IPS-18a (cell line): Measurements from ENCODE around the gene TRMT2A.
"Not testable (repeated sequence)": the region's sequence is repeated elsewhere in the genome, so short reads cannot be mapped to it uniquely, and the experiment has no call there.

Experiments
- H3K27ac ChIP-seq: one replicate; pipeline ENCODE4 v1.5.1; 2013; ENCODE audit warnings: low read length
- H3K27me3 ChIP-seq: one replicate; pipeline ENCODE4 v1.6.1; 2013; ENCODE audit warnings: mild to moderate bottlenecking, low read length; ENCODE audit not compliant: control insufficient read depth, insufficient read depth
- H3K36me3 ChIP-seq: one replicate; pipeline ENCODE4 v1.6.1; 2013; ENCODE audit warnings: low read depth, low read length; ENCODE audit not compliant: control insufficient read depth
- H3K4me1 ChIP-seq: one replicate; pipeline ENCODE4 v1.6.1; 2013; ENCODE audit warnings: low read depth, low read length; ENCODE audit not compliant: control insufficient read depth
- H3K4me3 ChIP-seq: one replicate; pipeline ENCODE4 v1.5.1; 2013; ENCODE audit warnings: low read length
- H3K9ac ChIP-seq: one replicate; pipeline ENCODE4 v1.6.1; 2013; ENCODE audit warnings: mild to moderate bottlenecking, low read length, moderate library complexity
- H3K9me3 ChIP-seq: one replicate; pipeline ENCODE4 v1.6.1; 2013; ENCODE audit warnings: low read depth, low read length; ENCODE audit not compliant: control insufficient read depth

Gene TRMT2A

DNA sequence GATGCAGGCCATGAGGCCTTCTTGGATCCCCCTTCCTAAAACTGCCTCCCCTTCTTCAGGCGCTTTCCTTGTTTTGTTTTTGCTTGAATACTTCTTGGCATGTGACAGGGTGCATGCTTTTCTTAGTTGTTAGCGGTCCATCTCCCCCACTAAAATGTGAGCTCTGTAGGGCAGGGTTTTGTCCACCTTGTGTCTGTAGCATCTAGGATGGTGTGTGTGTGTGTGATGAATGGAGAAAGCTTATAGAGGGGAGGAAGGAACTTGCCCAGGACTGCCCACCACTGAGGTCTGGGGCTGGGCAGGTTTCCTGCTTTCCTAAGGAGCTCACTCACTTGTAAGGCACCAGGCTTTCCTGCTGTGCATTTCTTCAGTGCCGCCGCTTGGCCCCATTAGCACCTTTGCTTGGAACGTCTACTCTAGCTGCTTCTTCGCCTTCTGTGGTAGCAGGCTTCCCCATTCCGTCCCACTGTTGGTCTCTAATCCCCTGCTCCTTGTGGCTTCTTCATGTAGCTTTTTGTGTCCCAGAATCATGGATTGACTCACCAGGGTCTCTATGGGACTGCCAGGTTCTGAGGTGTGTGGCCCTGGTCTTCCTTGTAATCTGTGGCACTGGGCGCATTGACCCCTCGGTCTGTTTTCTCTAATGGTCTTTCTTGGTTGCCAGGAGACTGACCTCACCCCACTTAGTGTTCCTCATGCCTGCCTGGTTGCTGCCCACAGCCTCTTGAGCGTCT is 33.7 kb downstream of the TRMT2A start:
- Histone ChIP-seq H3K9me3 (no peaks in the 10 kb centered on the region), H3K4me3 (no peak overlapping the region), H3K4me1 (peaks cover 6% of the 10 kb centered on the region), H3K27ac (no peak overlapping the region), H3K36me3 (peaks cover 33% of the 10 kb centered on the region), H3K27me3 (no peaks in the 10 kb centered on the region), H3K9ac (no peak overlapping the region)

DNA sequence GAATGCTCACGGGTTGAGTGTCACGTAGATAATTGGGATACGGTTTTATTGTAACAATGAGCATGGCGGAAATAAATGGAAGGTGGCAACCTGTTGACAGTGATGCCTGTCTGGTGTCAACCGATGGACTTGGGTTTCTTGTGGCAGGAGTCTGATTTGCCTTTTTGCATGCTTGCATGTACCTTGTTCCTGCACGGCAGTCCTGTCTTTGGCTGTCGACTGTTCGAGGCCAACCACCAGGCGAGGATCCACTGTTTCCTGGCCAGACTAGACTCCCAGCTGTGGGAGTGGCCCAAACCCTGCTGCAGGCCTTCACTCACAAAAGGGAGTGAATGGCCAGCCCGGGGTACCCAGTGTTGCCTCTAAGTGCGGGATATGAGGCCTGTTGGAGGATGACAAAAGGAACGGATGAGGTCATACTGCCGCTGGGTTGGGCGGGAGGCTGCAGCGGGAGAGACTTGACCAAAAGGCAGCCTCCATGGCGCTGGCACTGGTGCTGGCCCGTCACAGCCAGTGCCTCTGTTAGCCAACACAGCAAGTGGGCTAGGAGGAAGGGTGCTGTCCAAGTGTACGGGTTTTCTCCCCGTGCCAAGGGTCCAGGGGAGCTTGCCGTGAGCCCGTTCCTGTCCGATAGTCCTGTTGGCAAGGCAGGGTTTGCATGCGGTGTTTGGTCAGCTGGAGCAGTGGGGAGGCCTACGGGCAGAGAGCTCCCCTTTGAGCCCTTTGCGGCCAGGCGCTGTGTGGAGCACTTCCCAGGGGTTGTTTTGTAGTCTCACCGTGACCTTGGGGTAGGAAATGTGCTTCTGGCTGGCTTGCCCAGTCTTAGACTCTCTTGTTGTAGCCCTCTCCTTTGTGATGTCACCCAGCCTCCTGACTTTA is 36.0 kb downstream of the TRMT2A start:
- Histone ChIP-seq H3K36me3 (peaks cover 10% of the 10 kb centered on the region), H3K27me3 (no peaks in the 10 kb centered on the region)

DNA sequence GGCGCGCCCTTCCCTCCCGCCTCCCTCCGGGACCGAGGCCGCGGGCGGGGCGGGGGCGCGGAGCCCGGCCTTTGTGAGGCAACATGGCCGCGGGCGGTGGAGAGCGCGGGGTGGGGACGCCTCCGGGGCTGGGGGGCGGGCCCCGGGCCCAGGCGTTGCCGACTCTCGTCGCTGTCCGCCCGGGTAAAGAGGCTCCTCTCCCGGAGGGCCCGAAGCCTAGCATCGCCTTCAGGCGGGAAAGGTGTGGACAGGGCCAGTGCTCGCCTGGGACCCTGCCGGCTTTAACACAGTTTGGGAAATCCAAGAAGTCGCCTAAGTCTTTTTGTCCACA is 36.6 kb downstream of the TRMT2A start:
- H3K9ac ChIP-seq, result peak overlapping the region; percentile 97
- H3K4me1 ChIP-seq, result peaks cover 6% of the 10 kb centered on the region
- peak overlapping the region; percentile 98 for H3K4me3 ChIP-seq
- no peaks in the 10 kb centered on the region for H3K27me3 ChIP-seq
- H3K27ac ChIP-seq, result peak overlapping the region; percentile 90
- H3K9me3 ChIP-seq, result no peaks in the 10 kb centered on the region
- peaks cover 4% of the 10 kb centered on the region for H3K36me3 ChIP-seq

More for the DNA sequence above, 36.0 kb downstream of the TRMT2A start:
- peak overlapping the region; percentile 90 for H3K27ac ChIP-seq
- H3K4me3 ChIP-seq, result peak overlapping the region; percentile 98
- H3K4me1 ChIP-seq, result peaks cover 6% of the 10 kb centered on the region
- H3K9ac ChIP-seq, result peak overlapping the region; percentile 97
- no peaks in the 10 kb centered on the region for H3K9me3 ChIP-seq

DNA sequence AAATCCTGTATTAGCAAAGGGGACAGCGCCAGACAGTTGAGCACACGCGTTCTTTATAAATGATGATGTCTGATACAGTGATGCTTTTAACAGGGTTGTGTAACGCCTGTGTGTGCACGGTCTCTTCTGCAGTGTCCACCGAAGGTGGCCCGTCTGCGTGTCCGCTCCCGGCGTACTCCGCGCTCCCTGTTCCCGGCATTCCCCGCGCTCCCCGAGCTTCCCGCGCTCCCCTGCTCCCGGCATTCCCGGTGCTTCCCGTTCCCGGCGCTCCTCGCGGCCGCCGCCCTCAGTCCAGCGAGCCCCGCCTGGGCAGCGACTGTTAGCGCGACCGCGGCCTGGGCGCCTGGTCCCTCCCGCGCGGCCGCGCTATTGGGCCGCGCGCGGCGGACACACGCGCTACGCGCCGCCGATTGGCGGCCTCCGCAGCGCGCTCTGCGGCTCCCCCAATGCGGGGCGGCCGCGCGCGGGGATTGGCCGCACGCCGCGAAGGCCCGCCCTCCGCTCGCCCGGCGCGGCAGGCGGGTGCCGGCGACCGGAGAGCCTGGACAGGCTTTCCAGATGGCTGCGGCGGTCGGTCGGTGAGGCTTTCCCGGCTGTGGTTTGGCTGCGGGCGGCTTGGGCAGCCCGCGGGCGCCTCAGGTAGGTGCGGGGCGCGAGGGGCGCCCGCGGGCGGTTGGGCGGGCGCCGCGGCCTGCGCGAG is 37.1 kb downstream of the TRMT2A start, which contains the start of gene DGCR8:
DGCR8 (plus strand) TSS at position 497 of the 700 bp plus-strand sequence. CDS start 5,723 bp downstream, outside the sequence.
- Histone ChIP-seq H3K4me1 (peaks cover 6% of the 10 kb centered on the region), H3K27me3 (no peaks in the 10 kb centered on the region), H3K36me3 (peaks cover 3% of the 10 kb centered on the region), H3K4me3 (peak within 1 kb of the TSS; percentile 98), H3K9me3 (no peaks in the 10 kb centered on the region), H3K9ac (peak within 1 kb of the TSS; percentile 97), H3K27ac (peak within 1 kb of the TSS; percentile 93)

DNA sequence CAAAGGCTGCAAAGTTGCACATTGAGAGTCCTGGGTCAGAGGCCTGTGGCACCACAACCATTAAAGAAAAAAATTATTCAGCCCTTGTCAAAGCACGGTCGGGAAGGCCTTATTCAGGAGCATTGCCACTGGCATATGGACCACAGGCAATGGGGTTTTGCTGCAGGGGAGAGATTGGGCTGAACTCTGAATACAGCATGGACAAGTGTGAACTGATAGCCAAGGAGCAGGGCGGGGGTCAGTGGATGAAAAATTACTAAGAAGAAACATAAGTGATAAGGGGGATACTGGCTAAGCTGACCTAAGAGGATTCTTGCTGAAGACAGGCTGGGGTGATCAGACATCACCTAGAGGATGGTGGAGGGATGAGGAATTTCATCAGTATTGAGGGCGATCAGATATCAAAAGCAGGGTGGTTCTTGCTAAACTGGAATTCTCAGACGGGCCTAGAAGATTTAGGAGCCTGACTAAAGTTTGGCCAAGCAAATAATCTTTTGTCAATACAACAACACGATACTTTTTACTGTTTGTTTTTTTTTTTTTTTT is 40.3 kb downstream of the TRMT2A start:
- H3K4me1 ChIP-seq, result peaks cover 5% of the 10 kb centered on the region
- no peaks in the 10 kb centered on the region for H3K27me3 ChIP-seq
- peaks cover 2% of the 10 kb centered on the region for H3K36me3 ChIP-seq
- no peak overlapping the region for H3K9ac ChIP-seq
- H3K27ac ChIP-seq, result no peak overlapping the region
- H3K4me3 ChIP-seq, result no peak overlapping the region
- H3K9me3 ChIP-seq, result no peaks in the 10 kb centered on the region

DNA sequence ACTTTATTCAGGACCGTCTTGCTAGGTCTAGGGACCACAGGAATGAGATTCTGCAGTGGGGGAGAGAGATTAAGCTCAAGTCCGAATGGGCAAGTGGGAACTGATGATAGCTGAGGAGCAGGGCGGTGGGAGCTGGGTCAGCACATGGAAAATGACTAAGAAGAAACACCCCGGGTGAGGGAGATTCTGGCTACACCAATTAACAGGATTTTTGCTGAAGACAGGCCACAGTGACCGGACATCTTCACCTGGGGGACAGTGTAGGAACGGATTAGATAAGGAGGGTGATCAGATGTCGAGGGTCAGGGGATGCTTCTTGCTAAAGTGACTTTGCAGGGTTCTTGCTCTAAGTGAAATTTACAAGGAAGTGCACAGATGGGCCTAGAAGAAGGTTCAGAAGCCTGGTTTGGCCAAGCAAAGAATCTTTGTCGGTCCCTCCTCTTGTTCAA is 45.5 kb downstream of the TRMT2A start:
- H3K27ac ChIP-seq, result no peak overlapping the region
- H3K27me3 ChIP-seq, result no peaks in the 10 kb centered on the region
- no peaks in the 10 kb centered on the region for H3K9me3 ChIP-seq
- no peaks in the 10 kb centered on the region for H3K4me1 ChIP-seq
- no peak overlapping the region for H3K9ac ChIP-seq
- no peaks in the 10 kb centered on the region for H3K36me3 ChIP-seq
- no peak overlapping the region for H3K4me3 ChIP-seq

DNA sequence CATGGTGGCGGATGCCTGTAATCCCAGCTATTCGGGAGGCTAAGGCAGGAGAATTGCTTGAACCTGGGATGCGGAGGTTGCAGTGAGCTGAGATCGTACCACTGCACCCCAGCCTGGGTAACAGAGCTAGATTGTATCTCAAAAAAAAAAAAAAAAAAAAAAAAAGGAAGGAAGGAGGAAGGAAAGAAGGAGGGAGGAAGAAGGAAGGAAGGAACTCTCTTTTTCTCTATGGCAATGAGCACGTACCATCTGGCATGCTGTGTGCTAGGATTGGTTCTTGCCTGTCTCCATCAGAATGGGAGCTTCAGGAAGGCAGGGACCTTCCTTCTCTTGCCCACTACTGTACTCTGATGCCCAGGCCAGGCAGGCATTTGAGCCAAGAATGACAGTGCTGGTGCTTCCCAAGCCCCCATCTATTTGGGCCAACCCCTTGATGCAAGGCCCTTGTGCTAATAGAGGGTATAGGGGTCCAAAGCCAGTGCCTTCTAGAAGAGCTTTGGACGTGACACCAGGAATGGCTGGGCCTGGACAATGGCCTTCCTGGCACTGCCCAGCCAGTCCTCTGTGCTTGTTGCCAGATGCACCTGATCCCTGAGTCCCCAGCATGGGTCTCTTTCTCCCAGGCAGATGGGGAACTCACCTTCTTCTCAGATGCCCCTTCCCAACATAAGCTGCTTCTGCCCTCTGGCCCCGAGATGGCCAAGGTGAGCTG is 47.5 kb downstream of the TRMT2A start:
- Histone ChIP-seq H3K9me3 (no peaks in the 10 kb centered on the region), H3K36me3 (no peaks in the 10 kb centered on the region), H3K9ac (no peak overlapping the region), H3K4me3 (no peak overlapping the region), H3K27ac (no peak overlapping the region), H3K4me1 (no peaks in the 10 kb centered on the region), H3K27me3 (no peaks in the 10 kb centered on the region)

DNA sequence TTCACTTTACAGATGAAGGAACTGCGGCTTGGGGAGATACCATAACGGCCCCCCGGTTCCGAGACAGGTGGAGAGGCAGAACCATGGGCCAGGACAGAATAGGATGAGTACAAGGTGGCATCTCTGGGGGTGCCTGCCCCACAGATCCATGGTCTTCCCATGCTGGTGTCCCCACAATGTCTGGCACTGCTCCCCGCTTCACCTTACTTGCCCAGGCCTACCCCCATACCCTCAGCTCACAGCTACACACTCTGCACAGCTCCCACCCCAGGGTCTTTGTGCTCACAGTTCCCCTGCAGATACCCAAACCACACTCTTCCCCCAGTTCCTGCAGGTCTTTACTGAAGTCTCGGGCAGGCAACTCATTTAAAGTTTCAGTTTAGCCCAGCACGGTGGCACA is 48.4 kb downstream of the TRMT2A start:
- Histone ChIP-seq H3K9me3 (no peaks in the 10 kb centered on the region), H3K9ac (no peak overlapping the region), H3K27ac (no peak overlapping the region), H3K36me3 (no peaks in the 10 kb centered on the region), H3K27me3 (no peaks in the 10 kb centered on the region), H3K4me1 (no peaks in the 10 kb centered on the region), H3K4me3 (no peak overlapping the region)

DNA sequence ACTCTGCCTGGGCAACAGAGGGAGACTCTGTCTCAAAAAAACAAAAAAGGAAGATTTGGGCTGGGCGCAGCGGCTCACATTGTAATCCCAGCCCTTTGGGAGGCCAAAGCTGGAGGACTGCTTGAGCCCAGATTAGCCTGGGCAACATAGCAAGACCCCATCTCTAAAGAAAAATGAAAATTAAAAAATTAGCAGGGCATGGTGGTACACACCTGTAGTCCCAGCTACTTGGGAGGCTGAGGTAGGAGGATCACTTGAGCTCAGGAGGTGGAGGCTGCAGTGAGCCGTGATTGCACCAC is 49.7 kb downstream of the TRMT2A start:
- H3K4me3 ChIP-seq, H3K9me3 ChIP-seq: not testable (repeated sequence)

DNA sequence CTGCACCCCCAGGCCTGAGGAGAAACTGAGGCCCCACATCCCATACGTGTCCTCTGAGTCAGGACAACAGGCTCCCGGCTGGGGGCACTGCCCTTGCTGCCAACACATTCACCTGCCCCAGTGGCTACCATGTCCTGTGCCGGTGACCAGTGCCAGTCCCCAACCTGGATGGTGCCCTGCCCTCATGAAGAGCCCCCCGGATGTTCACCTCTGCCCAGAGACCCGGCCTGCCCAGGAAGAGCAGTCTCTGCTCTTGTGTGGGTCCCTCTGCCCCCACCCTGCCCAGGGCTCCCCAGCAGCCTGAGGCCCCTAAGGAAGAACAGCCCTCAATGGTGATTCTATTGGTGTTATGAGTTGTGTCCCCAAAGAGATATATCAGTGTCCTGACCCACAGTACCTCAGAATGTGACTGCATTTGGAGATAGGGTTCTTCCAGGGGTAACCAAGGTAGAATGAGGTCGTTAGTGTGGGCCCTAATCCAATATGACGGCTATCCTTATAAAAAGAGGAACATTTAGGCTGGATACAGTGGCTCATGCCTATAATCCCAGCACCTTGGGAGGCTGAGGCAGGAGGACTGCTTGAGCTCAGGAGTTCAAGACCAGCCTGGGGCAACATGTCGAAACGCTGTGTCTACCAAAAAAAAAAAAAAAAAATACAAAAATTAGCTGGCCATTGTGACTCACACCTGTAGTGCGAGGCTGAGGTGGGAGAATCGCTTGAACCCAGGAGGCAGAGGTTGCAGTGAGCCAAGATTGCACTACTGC is 50.2 kb downstream of the TRMT2A start:
- Histone ChIP-seq H3K27me3 (no peaks in the 10 kb centered on the region), H3K9ac (no peak overlapping the region), H3K27ac (no peak overlapping the region), H3K9me3 (no peaks in the 10 kb centered on the region), H3K36me3 (no peaks in the 10 kb centered on the region), H3K4me1 (no peaks in the 10 kb centered on the region), H3K4me3 (no peak overlapping the region)

More for the DNA sequence above, 49.7 kb downstream of the TRMT2A start:
- H3K4me1 ChIP-seq, H3K36me3 ChIP-seq, H3K27ac ChIP-seq, H3K9ac ChIP-seq, H3K27me3 ChIP-seq: not testable (repeated sequence)
